ENCODE data around the gene CBLB.
A peak's percentile ranks its signal among the peaks of the same experiment; 100 is the strongest.

The CBLB gene

DNA sequence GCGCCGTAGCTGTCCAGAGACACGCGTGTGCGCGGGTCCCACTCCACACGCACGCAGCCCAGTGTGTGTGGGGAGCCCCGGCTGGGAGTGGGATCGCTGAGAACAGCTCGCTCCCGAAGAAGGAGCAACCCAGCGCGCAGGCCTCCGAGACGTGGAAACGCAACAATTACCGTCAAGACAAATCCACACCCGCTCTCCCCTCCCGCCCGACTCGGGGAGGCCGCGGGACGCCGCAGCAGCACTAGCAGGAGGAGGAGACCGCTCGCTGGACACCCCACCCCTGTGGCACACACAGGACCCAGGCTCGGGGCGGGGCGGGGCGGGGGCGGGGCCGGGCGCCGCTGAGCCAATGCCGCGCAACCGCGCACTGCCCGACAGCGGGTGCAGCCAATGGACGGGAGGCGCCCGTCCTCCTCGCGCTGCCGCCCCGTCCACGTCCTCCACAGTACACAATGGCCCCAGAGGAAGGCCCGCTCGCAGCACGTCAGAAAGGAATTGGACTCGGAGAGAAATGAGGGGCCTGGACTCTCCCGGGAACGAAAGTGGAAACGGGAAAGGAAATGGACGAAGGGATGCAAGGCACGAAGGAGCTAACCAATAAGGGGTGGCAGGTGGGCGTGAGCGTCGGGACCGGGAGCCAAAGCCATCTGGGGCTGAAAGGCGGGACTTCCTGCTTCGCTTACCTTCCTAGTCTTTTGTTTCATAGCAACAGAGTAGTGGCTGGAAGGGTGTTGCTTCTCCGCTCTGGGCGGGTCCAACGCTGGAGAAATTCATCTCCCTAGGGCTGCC, at the start of gene CBLB:
Gene CBLB, minus strand, starts transcription at position 271 of the 789 bp plus-strand sequence. CDS start 1,435 bp downstream, outside the sequence.
- peak within 1 kb of the TSS; percentile 81 for H3K27ac ChIP-seq (ENCODE audit: low read length)
- ATAC-seq (ENCODE audit: insufficient read depth, low read depth) (peak; percentile 91), DNase-seq (peak; percentile 86)
- no peak for TF ChIP-seq EZH2 (IDR thresholded peaks at IDR 0.05; ENCODE audit: borderline replicate concordance, low read depth, low read length, severe bottlenecking)
- TF ChIP-seq CTCF (IDR thresholded peaks at IDR 0.05; ENCODE audit: borderline replicate concordance, extremely low read depth, low read length, poor library complexity, severe bottlenecking): no peak
- H3K9ac ChIP-seq (ENCODE audit: low read depth, low read length): peak within 1 kb of the TSS; percentile 86
- peaks cover 13% of the 10 kb centered on the region for H3K36me3 ChIP-seq (ENCODE audit: insufficient read depth, low read length)
- H4K20me1 ChIP-seq (ENCODE audit: insufficient read depth, low read length): no peaks in the 10 kb centered on the region
- H3K9me3 ChIP-seq (ENCODE audit: insufficient read depth, low read length, severe bottlenecking): no peaks in the 10 kb centered on the region
- H3K79me2 ChIP-seq (ENCODE audit: insufficient read depth, low read length): peaks cover 15% of the 10 kb centered on the region
- no peaks in the 10 kb centered on the region for H3K27me3 ChIP-seq (ENCODE audit: insufficient read depth, low read length, poor library complexity)
- H3K4me1 ChIP-seq (ENCODE audit: insufficient read depth, low read length): peaks cover 47% of the 10 kb centered on the region
- H3K4me3 ChIP-seq (ENCODE audit: low read depth in 1 of 2, low read length in 2 of 2): peak within 1 kb of the TSS; percentile 78 to 81
- H2AFZ ChIP-seq (ENCODE audit: low read depth, low read length): peak within 1 kb of the TSS; percentile 94
- peak within 1 kb of the TSS; percentile 89 for H3K4me2 ChIP-seq (ENCODE audit: insufficient read depth, low read length)

DNA sequence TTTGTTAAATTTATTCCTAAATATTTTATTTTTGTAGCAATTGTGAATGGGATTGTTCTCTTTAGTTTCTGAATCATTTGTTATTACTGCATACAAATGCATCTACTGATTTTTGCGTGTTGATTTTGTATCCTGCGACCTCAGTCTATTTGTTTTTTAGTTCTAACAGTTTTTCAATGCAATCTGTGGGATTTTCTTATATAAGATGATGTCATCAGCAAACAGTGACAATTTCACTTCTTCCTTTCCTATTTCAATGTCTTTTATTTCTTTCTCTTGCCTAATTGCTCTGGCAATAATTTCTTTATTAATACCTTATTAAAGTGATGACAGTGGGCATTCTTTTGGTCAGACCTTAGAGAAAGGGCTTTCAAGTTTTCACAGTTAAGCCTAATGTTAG, 48.0 kb upstream of the CBLB start:
- Histone ChIP-seq H3K4me1 (ENCODE audit: insufficient read depth, low read length) (peaks cover 3% of the 10 kb centered on the region; the same call in 1 of the 2 replicates), H2AFZ (ENCODE audit: low read depth, low read length) (no peak overlapping the region), H3K27me3 (ENCODE audit: insufficient read depth, low read length, poor library complexity) (no peaks in the 10 kb centered on the region), H3K36me3 (ENCODE audit: insufficient read depth, low read length) (no peaks in the 10 kb centered on the region), H3K4me3 (ENCODE audit: low read depth in 1 of 2, low read length in 2 of 2) (no peak overlapping the region), H4K20me1 (ENCODE audit: insufficient read depth, low read length) (no peaks in the 10 kb centered on the region), H3K27ac (ENCODE audit: low read length) (no peak overlapping the region), H3K9me3 (ENCODE audit: insufficient read depth, low read length, severe bottlenecking) (no peaks in the 10 kb centered on the region), H3K4me2 (ENCODE audit: insufficient read depth, low read length) (no peak overlapping the region), H3K9ac (ENCODE audit: low read depth, low read length) (no peak overlapping the region), H3K79me2 (ENCODE audit: insufficient read depth, low read length) (no peaks in the 10 kb centered on the region)
- TF ChIP-seq CTCF (IDR thresholded peaks at IDR 0.05; ENCODE audit: borderline replicate concordance, extremely low read depth, low read length, poor library complexity, severe bottlenecking): no peak
- no peak for TF ChIP-seq EZH2 (IDR thresholded peaks at IDR 0.05; ENCODE audit: borderline replicate concordance, low read depth, low read length, severe bottlenecking)
- ATAC-seq (ENCODE audit: insufficient read depth, low read depth) (no peak), DNase-seq (no peak)

GRCh38 chr3:105915524-105915923, 46.7 kb upstream of the CBLB start:
- H3K4me2 ChIP-seq (ENCODE audit: insufficient read depth, low read length): no peak overlapping the region
- ATAC-seq (ENCODE audit: insufficient read depth, low read depth): no peak
- no peaks in the 10 kb centered on the region for H3K9me3 ChIP-seq (ENCODE audit: insufficient read depth, low read length, severe bottlenecking)
- H3K27ac ChIP-seq (ENCODE audit: low read length): no peak overlapping the region
- TF ChIP-seq EZH2 (IDR thresholded peaks at IDR 0.05; ENCODE audit: borderline replicate concordance, low read depth, low read length, severe bottlenecking): no peak
- TF ChIP-seq CTCF (IDR thresholded peaks at IDR 0.05; ENCODE audit: borderline replicate concordance, extremely low read depth, low read length, poor library complexity, severe bottlenecking): no peak
- H3K27me3 ChIP-seq (ENCODE audit: insufficient read depth, low read length, poor library complexity): no peaks in the 10 kb centered on the region
- no peak overlapping the region for H3K9ac ChIP-seq (ENCODE audit: low read depth, low read length)
- H3K36me3 ChIP-seq (ENCODE audit: insufficient read depth, low read length): no peaks in the 10 kb centered on the region
- peaks cover 3% of the 10 kb centered on the region; the same call in 1 of the 2 replicates for H3K4me1 ChIP-seq (ENCODE audit: insufficient read depth, low read length)
- no peak overlapping the region for H3K4me3 ChIP-seq (ENCODE audit: low read depth in 1 of 2, low read length in 2 of 2)
- no peak for DNase-seq
- no peak overlapping the region for H2AFZ ChIP-seq (ENCODE audit: low read depth, low read length)
- H3K79me2 ChIP-seq (ENCODE audit: insufficient read depth, low read length): no peaks in the 10 kb centered on the region
- H4K20me1 ChIP-seq (ENCODE audit: insufficient read depth, low read length): no peaks in the 10 kb centered on the region
